HCT116 (cell line): Measurements from ENCODE around the gene PKP2. TPM values are rescaled to one million over a fixed set of nuclear protein-coding genes. Genes with fewer than 3 reads are reported as not detected.

Experiments used
- ATAC-seq: fragments of 200-7000 bp; cut with Tn5 transposase; 2 replicates; pipeline ENCODE4 v1.9.1; 2020; ENCODE audit warnings: mild to moderate bottlenecking, moderate library complexity
- BruUV-seq: library from RNA; stranded (reverse); fragments of 400-500 nt; replicated peaks from 2 replicates; lab custom pipeline; 2021; lab: Mats Ljungman, UMichigan
- CTCF ChIA-PET: fragments of 300-600 bp; sonication (Branson Sonifier 250); formaldehyde crosslinking; loops from one replicate; lab custom pipeline; 2021; ENCODE audit warnings: antibody characterized with exemption; lab: Charles Lee
- POLR2A ChIA-PET: fragments of 300-600, 350-600 bp; sonication (Branson Sonifier 250); formaldehyde crosslinking; loops from one replicate; lab custom pipeline; 2021; ENCODE audit warnings: antibody characterized with exemption; lab: Charles Lee
- RAD21 ChIA-PET, 2 experiments: fragments of 300-600 bp; sonication (Branson Sonifier 250); formaldehyde crosslinking; loops; one replicate each; lab custom pipeline; 2023; ENCODE audit warnings: low total read pairs in 2 of 2; ENCODE audit not compliant: uncharacterized antibody in 2 of 2, unreplicated experiment in 2 of 2, low non-redundant PET in 1 of 2; lab: Charles Lee
- DNase-seq: peaks from one replicate; pipeline ENCODE4 v3.0.0-alpha.2; 2010; ENCODE audit warnings: low read depth, low spot score
- H2AFZ ChIP-seq: fragments of 200-600 bp; shearing (Covaris generic), sonication (generic); 2 replicates; pipeline ENCODE4 v1.6.1; 2017; ENCODE audit warnings: low read depth, mixed run types, mixed read lengths, antibody characterized with exemption, low read length; ENCODE audit not compliant: poor library complexity, severe bottlenecking
- H3K27ac ChIP-seq: 2 replicates; pipeline ENCODE4 v1.5.1; 2012; ENCODE audit warnings: low read depth, low read length
- H3K27me3 ChIP-seq: fragments of 200-600 bp; sonication (generic); 2 replicates; pipeline ENCODE4 v1.6.1; 2016; ENCODE audit warnings: mixed run types, low read length, mixed read lengths; ENCODE audit not compliant: insufficient read depth
- H3K36me3 ChIP-seq, 2 experiments: fragments of 200-500 bp in 1 of 2; fragments of 200-600 bp in 1 of 2; sonication (Bioruptor generic) in 1 of 2; sonication (generic) in 1 of 2; 2 replicates each; pipeline versions ENCODE4 v1.5.1 to v1.6.1; 2014 to 2016; ENCODE audit warnings: low read length in 2 of 2, inconsistent platforms in 1 of 2, mixed read lengths in 1 of 2, mixed run types in 1 of 2; ENCODE audit not compliant: insufficient read depth in 2 of 2, control insufficient read depth in 1 of 2
- H3K4me1 ChIP-seq, 2 experiments: fragments of 200-600 bp in 1 of 2; sonication (generic) in 1 of 2; 2 replicates each; pipeline versions ENCODE4 v1.5.1 to v1.6.1; 2012 to 2017; ENCODE audit warnings: low read length in 2 of 2, inconsistent platforms in 1 of 2, mild to moderate bottlenecking in 1 of 2, mixed read lengths in 1 of 2, mixed run types in 1 of 2, moderate library complexity in 1 of 2; ENCODE audit not compliant: insufficient read depth in 2 of 2, control insufficient read depth in 1 of 2
- H3K4me2 ChIP-seq: fragments of 200-600 bp; sonication (generic); 2 replicates; pipeline ENCODE4 v1.6.1; 2017; ENCODE audit warnings: mixed run types, low read length, mixed read lengths
- H3K4me3 ChIP-seq, 2 experiments: fragments of 200-600 bp in 1 of 2; sonication (generic) in 1 of 2; replicated peaks in 1 of 2; 2 replicates each; pipeline ENCODE4 v1.5.1; 2011 to 2016; ENCODE audit warnings: low read length in 2 of 2, control low read depth in 1 of 2, low read depth in 1 of 2, mild to moderate bottlenecking in 1 of 2, mixed read lengths in 1 of 2, mixed run types in 1 of 2
- H3K79me2 ChIP-seq: fragments of 200-600 bp; sonication (generic); 2 replicates; pipeline ENCODE4 v1.6.1; 2017; ENCODE audit warnings: mild to moderate bottlenecking, mixed run types, low read length, moderate library complexity, mixed read lengths; ENCODE audit not compliant: insufficient read depth
- H3K9ac ChIP-seq: fragments of 200-600 bp; sonication (generic); 2 replicates; pipeline ENCODE4 v1.6.1; 2016; ENCODE audit warnings: low read length, mixed read lengths
- H3K9me2 ChIP-seq: fragments of 200-600 bp; sonication (generic), shearing (Covaris generic); 2 replicates; pipeline ENCODE4 v1.6.1; 2017; ENCODE audit warnings: mixed run types, mild to moderate bottlenecking, moderate library complexity; ENCODE audit not compliant: insufficient read depth
- H3K9me3 ChIP-seq, 2 experiments: fragments of 200-500 bp in 1 of 2; fragments of 200-600 bp in 1 of 2; sonication (Bioruptor generic) in 1 of 2; sonication (generic) in 1 of 2; 2 replicates each; pipeline ENCODE4 v1.6.1; 2014 to 2017; ENCODE audit warnings: low read length in 2 of 2, mixed read lengths in 2 of 2, inconsistent platforms in 1 of 2, low read depth in 1 of 2, mild to moderate bottlenecking in 1 of 2, mixed run types in 1 of 2, moderate library complexity in 1 of 2; ENCODE audit not compliant: control insufficient read depth in 1 of 2, insufficient read depth in 1 of 2
- H4K20me1 ChIP-seq: fragments of 200-600 bp; sonication (generic), shearing (Covaris generic); 2 replicates; pipeline ENCODE4 v1.6.1; 2017; ENCODE audit warnings: mixed run types, mild to moderate bottlenecking, moderate library complexity; ENCODE audit not compliant: insufficient read depth
- CEBPB ChIP-seq: IDR thresholded peaks from 2 replicates; pipeline ENCODE4 v1.6.1; 2012; ENCODE audit warnings: low read depth
- EGR1 ChIP-seq: IDR thresholded peaks from 2 replicates; pipeline ENCODE4 v1.6.1; 2012; ENCODE audit warnings: low read depth
- EZH2phosphoT487 ChIP-seq: fragments of 200-600 bp; IDR thresholded peaks from 2 replicates; pipeline ENCODE4 v1.6.1; 2018; ENCODE audit warnings: antibody characterized with exemption, borderline replicate concordance
- FOSL1 ChIP-seq: IDR thresholded peaks from 2 replicates; pipeline ENCODE4 v1.6.1; 2012; ENCODE audit warnings: low read depth
- JUND ChIP-seq: IDR thresholded peaks from 2 replicates; pipeline ENCODE4 v1.6.1; 2012
- POLR2AphosphoS5 ChIP-seq: IDR thresholded peaks from 2 replicates; pipeline ENCODE4 v1.6.1; 2011; ENCODE audit warnings: mild to moderate bottlenecking, low read depth, low read length, moderate library complexity
- RAD21 ChIP-seq: IDR thresholded peaks from 2 replicates; pipeline ENCODE4 v1.6.1; 2012; ENCODE audit warnings: low read depth, mild to moderate bottlenecking
- TCF7L2 ChIP-seq: IDR thresholded peaks from 2 replicates; pipeline ENCODE4 v1.7.0; 2011; ENCODE audit warnings: borderline replicate concordance, inconsistent platforms; ENCODE audit not compliant: insufficient read depth, insufficient read length; ENCODE audit errors: extremely low read depth
- ZFX ChIP-seq: fragments of 450-650 bp; IDR thresholded peaks from 2 replicates; pipeline ENCODE4 v1.6.1; 2017
- intact Hi-C: fragments of 100-400 bp; cut with micrococcal nuclease; formaldehyde crosslinking; loops from 2 replicates; pipeline ENCODE4 v1.10.0; 2022
- total RNA-seq: library from RNA; stranded (reverse); gene quantifications from one replicate; pipeline ENCODE4 v1.2.1, GENCODE V29; 2021; ENCODE audit not compliant: unreplicated experiment
- TF ChIP-seq, protein P1 (sequence below): IDR thresholded peaks from 2 replicates; pipeline ENCODE4 v1.6.1; 2012
- TF ChIP-seq, protein P2 (sequence below): IDR thresholded peaks from 2 replicates; pipeline ENCODE4 v1.6.1; 2012; ENCODE audit warnings: low read depth
- TF ChIP-seq, protein P3 (sequence below): IDR thresholded peaks from 2 replicates; pipeline ENCODE4 v1.6.1; 2012
- TF ChIP-seq, protein P4 (sequence below): IDR thresholded peaks from 2 replicates; pipeline ENCODE4 v1.6.1; 2011; ENCODE audit warnings: mild to moderate bottlenecking, low read length, moderate library complexity; ENCODE audit not compliant: insufficient replicate concordance; ENCODE audit errors: extremely low read depth

The PKP2 gene
- total RNA-seq, 1 experiment from 2014 or later: 21.5 TPM

DNA sequence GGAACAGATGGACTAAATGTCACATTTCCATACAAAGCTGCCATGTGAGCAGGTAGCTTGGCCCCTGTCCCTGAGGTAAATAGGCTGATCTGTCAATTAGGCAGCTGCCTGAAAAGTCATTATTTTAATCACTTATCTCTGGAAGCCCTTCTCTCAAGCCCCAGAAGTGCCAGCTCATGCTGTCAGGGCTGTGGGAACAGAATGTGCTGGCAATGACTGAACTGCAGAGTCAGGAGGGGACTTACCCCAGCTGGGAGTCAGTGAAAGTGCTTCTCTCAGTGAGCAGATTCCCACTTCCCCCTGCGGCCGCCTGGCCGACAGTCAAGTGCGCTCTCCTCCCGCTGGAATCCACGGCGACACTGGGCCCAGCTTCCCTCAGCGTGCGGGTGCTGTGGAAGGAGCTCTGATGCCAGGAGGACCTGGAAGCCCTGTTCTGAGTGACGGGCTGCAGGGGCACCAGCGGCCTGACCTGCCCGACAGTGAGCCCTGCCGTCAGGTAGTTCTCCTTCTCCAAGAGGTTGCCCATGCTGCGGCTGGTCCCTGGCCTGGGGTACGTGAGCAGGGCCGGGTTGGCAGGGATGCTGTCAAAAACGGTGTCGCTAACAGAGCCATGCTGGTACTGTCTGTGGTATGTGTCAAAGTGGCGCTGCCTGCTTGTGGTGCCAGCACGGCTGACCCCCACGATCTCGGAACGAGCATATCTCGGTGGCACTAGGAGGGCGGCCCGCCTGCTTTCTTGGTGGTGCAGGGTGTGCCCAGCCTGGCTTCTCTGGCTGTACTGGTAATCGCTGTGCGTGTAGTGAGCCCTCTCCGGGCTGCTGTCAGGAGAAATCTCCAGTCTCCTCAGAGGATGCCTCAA lies 18.7 kb downstream of the PKP2 start:
- no peak overlapping the region for H3K9ac ChIP-seq
- H3K36me3 ChIP-seq: peaks cover 0 to 6% of the 10 kb centered on the region in 2 experiments; a peak in 2 of 4 replicates
- DNase-seq (no peak), ATAC-seq (no peak)
- BruUV-seq: TSS peak; percentile 61
- no peak overlapping the region for H3K27ac ChIP-seq
- H4K20me1 ChIP-seq: no peaks in the 10 kb centered on the region
- H3K79me2 ChIP-seq: no peaks in the 10 kb centered on the region
- no peak overlapping the region for H3K4me2 ChIP-seq
- H3K27me3 ChIP-seq: no peaks in the 10 kb centered on the region
- peaks cover 8 to 12% of the 10 kb centered on the region in 2 experiments; a peak in 3 of 4 replicates for H3K4me1 ChIP-seq
- no peak overlapping the region for H2AFZ ChIP-seq
- no peaks in the 10 kb centered on the region for H3K9me3 ChIP-seq
- intact Hi-C loops: no loop called here
- no peak overlapping the region for H3K4me3 ChIP-seq
- H3K9me2 ChIP-seq: no peaks in the 10 kb centered on the region
- TF ChIP-seq RAD21 (no peak), EZH2phosphoT487 (no peak), TCF7L2 (no peak), EGR1 (no peak), JUND (no peak), ZFX (no peak), CEBPB (no peak), POLR2AphosphoS5 (no peak), FOSL1 (no peak)
- TF ChIP-seq, protein P1, sequence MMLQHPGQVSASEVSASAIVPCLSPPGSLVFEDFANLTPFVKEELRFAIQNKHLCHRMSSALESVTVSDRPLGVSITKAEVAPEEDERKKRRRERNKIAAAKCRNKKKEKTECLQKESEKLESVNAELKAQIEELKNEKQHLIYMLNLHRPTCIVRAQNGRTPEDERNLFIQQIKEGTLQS: no peak
- TF ChIP-seq, protein P2, sequence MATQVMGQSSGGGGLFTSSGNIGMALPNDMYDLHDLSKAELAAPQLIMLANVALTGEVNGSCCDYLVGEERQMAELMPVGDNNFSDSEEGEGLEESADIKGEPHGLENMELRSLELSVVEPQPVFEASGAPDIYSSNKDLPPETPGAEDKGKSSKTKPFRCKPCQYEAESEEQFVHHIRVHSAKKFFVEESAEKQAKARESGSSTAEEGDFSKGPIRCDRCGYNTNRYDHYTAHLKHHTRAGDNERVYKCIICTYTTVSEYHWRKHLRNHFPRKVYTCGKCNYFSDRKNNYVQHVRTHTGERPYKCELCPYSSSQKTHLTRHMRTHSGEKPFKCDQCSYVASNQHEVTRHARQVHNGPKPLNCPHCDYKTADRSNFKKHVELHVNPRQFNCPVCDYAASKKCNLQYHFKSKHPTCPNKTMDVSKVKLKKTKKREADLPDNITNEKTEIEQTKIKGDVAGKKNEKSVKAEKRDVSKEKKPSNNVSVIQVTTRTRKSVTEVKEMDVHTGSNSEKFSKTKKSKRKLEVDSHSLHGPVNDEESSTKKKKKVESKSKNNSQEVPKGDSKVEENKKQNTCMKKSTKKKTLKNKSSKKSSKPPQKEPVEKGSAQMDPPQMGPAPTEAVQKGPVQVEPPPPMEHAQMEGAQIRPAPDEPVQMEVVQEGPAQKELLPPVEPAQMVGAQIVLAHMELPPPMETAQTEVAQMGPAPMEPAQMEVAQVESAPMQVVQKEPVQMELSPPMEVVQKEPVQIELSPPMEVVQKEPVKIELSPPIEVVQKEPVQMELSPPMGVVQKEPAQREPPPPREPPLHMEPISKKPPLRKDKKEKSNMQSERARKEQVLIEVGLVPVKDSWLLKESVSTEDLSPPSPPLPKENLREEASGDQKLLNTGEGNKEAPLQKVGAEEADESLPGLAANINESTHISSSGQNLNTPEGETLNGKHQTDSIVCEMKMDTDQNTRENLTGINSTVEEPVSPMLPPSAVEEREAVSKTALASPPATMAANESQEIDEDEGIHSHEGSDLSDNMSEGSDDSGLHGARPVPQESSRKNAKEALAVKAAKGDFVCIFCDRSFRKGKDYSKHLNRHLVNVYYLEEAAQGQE: no peak
- TF ChIP-seq, protein P3, sequence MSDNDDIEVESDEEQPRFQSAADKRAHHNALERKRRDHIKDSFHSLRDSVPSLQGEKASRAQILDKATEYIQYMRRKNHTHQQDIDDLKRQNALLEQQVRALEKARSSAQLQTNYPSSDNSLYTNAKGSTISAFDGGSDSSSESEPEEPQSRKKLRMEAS: no peak
- TF ChIP-seq, protein P4, sequence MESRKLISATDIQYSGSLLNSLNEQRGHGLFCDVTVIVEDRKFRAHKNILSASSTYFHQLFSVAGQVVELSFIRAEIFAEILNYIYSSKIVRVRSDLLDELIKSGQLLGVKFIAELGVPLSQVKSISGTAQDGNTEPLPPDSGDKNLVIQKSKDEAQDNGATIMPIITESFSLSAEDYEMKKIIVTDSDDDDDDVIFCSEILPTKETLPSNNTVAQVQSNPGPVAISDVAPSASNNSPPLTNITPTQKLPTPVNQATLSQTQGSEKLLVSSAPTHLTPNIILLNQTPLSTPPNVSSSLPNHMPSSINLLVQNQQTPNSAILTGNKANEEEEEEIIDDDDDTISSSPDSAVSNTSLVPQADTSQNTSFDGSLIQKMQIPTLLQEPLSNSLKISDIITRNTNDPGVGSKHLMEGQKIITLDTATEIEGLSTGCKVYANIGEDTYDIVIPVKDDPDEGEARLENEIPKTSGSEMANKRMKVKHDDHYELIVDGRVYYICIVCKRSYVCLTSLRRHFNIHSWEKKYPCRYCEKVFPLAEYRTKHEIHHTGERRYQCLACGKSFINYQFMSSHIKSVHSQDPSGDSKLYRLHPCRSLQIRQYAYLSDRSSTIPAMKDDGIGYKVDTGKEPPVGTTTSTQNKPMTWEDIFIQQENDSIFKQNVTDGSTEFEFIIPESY: no peak
- CTCF ChIA-PET: no interaction called here
- RAD21 ChIA-PET: no interaction called here
- POLR2A ChIA-PET: no interaction called here
